HG02678 (cell line): ENCODE measurements around the gene TUBGCP6.

ENCODE experiments used
- ATAC-seq: cut with Tn5 transposase; IDR thresholded peaks from one replicate; pipeline ENCODE4 v1.9.1; 2021; ENCODE audit warnings: mild to moderate bottlenecking, moderate library complexity; ENCODE audit not compliant: unreplicated experiment

TUBGCP6 gene

GRCh38 chr22:50252082-50253045 lies 7.5 kb upstream of the TUBGCP6 start:
- ATAC-seq: no peak

GRCh38 chr22:50251477-50252081 lies 6.8 kb upstream of the TUBGCP6 start:
- no peak for ATAC-seq

- ATAC-seq: peak; percentile 63
Measured at GRCh38 chr22:50250555-50251476, 6.0 kb upstream of the TUBGCP6 start, which contains the start of gene HDAC10. Gene HDAC10 (minus strand): TSS chr22:50251265. CDS start chr22:50251032, 233 bp downstream.

GRCh38 chr22:50250249-50250554 lies 5.4 kb upstream of the TUBGCP6 start:
- ATAC-seq: no peak

- ATAC-seq: no peak
Measured at GRCh38 chr22:50249341-50250248, 4.8 kb upstream of the TUBGCP6 start.

GRCh38 chr22:50248196-50249081 lies 3.6 kb upstream of the TUBGCP6 start:
- ATAC-seq: no peak

GRCh38 chr22:50247748-50248147 lies 2.9 kb upstream of the TUBGCP6 start:
- no peak for ATAC-seq

GRCh38 chr22:50246242-50247175 lies 1.7 kb upstream of the TUBGCP6 start:
- no peak for ATAC-seq

GRCh38 chr22:50245214-50246072 lies 620 bp upstream of the TUBGCP6 start:
- ATAC-seq: no peak

GRCh38 chr22:50243685-50244419 lies 971 bp downstream of the TUBGCP6 start:
- ATAC-seq: no peak

GRCh38 chr22:50242406-50242949 lies 2.3 kb downstream of the TUBGCP6 start:
- ATAC-seq: no peak

- ATAC-seq: no peak
Measured at GRCh38 chr22:50238755-50239154, 6.1 kb downstream of the TUBGCP6 start.

- ATAC-seq: no peak
Measured at GRCh38 chr22:50236731-50237409, 8.0 kb downstream of the TUBGCP6 start.

- ATAC-seq: no peak
Measured at GRCh38 chr22:50233223-50233622, 11.6 kb downstream of the TUBGCP6 start.

GRCh38 chr22:50232481-50233151 lies 12.2 kb downstream of the TUBGCP6 start:
- ATAC-seq: no peak
